ENCODE measurements around the gene LDB1.

LDB1 gene

GRCh38 chr10:102122450-102122849 is 2.3 kb upstream of the LDB1 start:
- Mint-ChIP-seq H3K36me3 (ENCODE audit: low read depth) (peaks cover 7% of the 10 kb centered on the region), H3K27me3 (no peaks in the 10 kb centered on the region), H3K4me3 (no peak overlapping the region), H3K4me1 (ENCODE audit: low read depth) (peaks cover 33% of the 10 kb centered on the region), H3K27ac (no peak overlapping the region), H3K9me3 (no peaks in the 10 kb centered on the region)
- DNase-seq, result no peak

GRCh38 chr10:102121739-102122372 is 1.7 kb upstream of the LDB1 start:
- Mint-ChIP-seq H3K27me3 (no peaks in the 10 kb centered on the region), H3K36me3 (ENCODE audit: low read depth) (peaks cover 7% of the 10 kb centered on the region), H3K4me3 (peak overlapping the region; percentile 82), H3K27ac (peak overlapping the region; percentile 47), H3K4me1 (ENCODE audit: low read depth) (peaks cover 38% of the 10 kb centered on the region), H3K9me3 (no peaks in the 10 kb centered on the region)
- DNase-seq, result no peak

- Mint-ChIP-seq H3K4me1 (ENCODE audit: low read depth) (peaks cover 45% of the 10 kb centered on the region), H3K27me3 (no peaks in the 10 kb centered on the region), H3K4me3 (peak overlapping the region; percentile 82), H3K27ac (peak overlapping the region; percentile 90), H3K36me3 (ENCODE audit: low read depth) (peaks cover 7% of the 10 kb centered on the region), H3K9me3 (no peaks in the 10 kb centered on the region)
- DNase-seq, result no peak
Observed at GRCh38 chr10:102120991-102121738, 997 bp upstream of the LDB1 start.

- DNase-seq, result peak; percentile 74
- peaks cover 11% of the 10 kb centered on the region for H3K36me3 Mint-ChIP-seq (ENCODE audit: low read depth)
Observed at GRCh38 chr10:102119417-102120141, 589 bp downstream of the LDB1 start.

GRCh38 chr10:102118867-102119266 is 1.3 kb downstream of the LDB1 start:
- Mint-ChIP-seq H3K27ac (peak overlapping the region; percentile 98), H3K27me3 (no peaks in the 10 kb centered on the region), H3K4me1 (ENCODE audit: low read depth) (peaks cover 58% of the 10 kb centered on the region), H3K9me3 (no peaks in the 10 kb centered on the region), H3K4me3 (peak overlapping the region; percentile 82), H3K36me3 (ENCODE audit: low read depth) (peaks cover 12% of the 10 kb centered on the region)
- peak; percentile 55 for DNase-seq

More at GRCh38 chr10:102119417-102120141, 589 bp downstream of the LDB1 start:
- peak overlapping the region; percentile 82 for H3K4me3 Mint-ChIP-seq
- H3K4me1 Mint-ChIP-seq (ENCODE audit: low read depth), result peaks cover 58% of the 10 kb centered on the region
- H3K27ac Mint-ChIP-seq, result peak overlapping the region; percentile 98
- H3K9me3 Mint-ChIP-seq, result no peaks in the 10 kb centered on the region
- H3K27me3 Mint-ChIP-seq, result no peaks in the 10 kb centered on the region

- H3K27ac Mint-ChIP-seq, result peak overlapping the region; percentile 98
Observed at GRCh38 chr10:102117391-102118159, 2.6 kb downstream of the LDB1 start.

GRCh38 chr10:102116656-102117055 is 3.5 kb downstream of the LDB1 start:
- peaks cover 69% of the 10 kb centered on the region for H3K4me1 Mint-ChIP-seq (ENCODE audit: low read depth)
- no peak for DNase-seq
- peaks cover 28% of the 10 kb centered on the region for H3K36me3 Mint-ChIP-seq (ENCODE audit: low read depth)
- H3K27me3 Mint-ChIP-seq, result no peaks in the 10 kb centered on the region
- H3K4me3 Mint-ChIP-seq, result peak overlapping the region; percentile 82
- H3K27ac Mint-ChIP-seq, result peak overlapping the region; percentile 98
- no peaks in the 10 kb centered on the region for H3K9me3 Mint-ChIP-seq

More at GRCh38 chr10:102117391-102118159, 2.6 kb downstream of the LDB1 start:
- Mint-ChIP-seq H3K27me3 (no peaks in the 10 kb centered on the region), H3K36me3 (ENCODE audit: low read depth) (peaks cover 24% of the 10 kb centered on the region), H3K9me3 (no peaks in the 10 kb centered on the region), H3K4me1 (ENCODE audit: low read depth) (peaks cover 66% of the 10 kb centered on the region), H3K4me3 (peak overlapping the region; percentile 82)
- DNase-seq, result peak; percentile 78

GRCh38 chr10:102115775-102116174 is 4.4 kb downstream of the LDB1 start:
- no peak for DNase-seq
- Mint-ChIP-seq H3K36me3 (ENCODE audit: low read depth) (peaks cover 37% of the 10 kb centered on the region), H3K27me3 (no peaks in the 10 kb centered on the region), H3K9me3 (no peaks in the 10 kb centered on the region), H3K4me1 (ENCODE audit: low read depth) (peaks cover 60% of the 10 kb centered on the region), H3K27ac (peak overlapping the region; percentile 98), H3K4me3 (peak overlapping the region; percentile 82)

- Mint-ChIP-seq H3K36me3 (ENCODE audit: low read depth) (peaks cover 44% of the 10 kb centered on the region), H3K27ac (peak overlapping the region; percentile 98), H3K27me3 (no peaks in the 10 kb centered on the region), H3K4me3 (peak overlapping the region; percentile 82), H3K9me3 (no peaks in the 10 kb centered on the region), H3K4me1 (ENCODE audit: low read depth) (peaks cover 60% of the 10 kb centered on the region)
- DNase-seq, result peak; percentile 90
Observed at GRCh38 chr10:102114861-102115618, 5.1 kb downstream of the LDB1 start.

- no peak for DNase-seq
Observed at GRCh38 chr10:102113956-102114857, 6.0 kb downstream of the LDB1 start.

GRCh38 chr10:102113261-102113955 is 6.8 kb downstream of the LDB1 start:
- peaks cover 51% of the 10 kb centered on the region for H3K4me1 Mint-ChIP-seq (ENCODE audit: low read depth)
- H3K27ac Mint-ChIP-seq, result peak overlapping the region; percentile 92
- no peaks in the 10 kb centered on the region for H3K27me3 Mint-ChIP-seq
- H3K36me3 Mint-ChIP-seq (ENCODE audit: low read depth), result peaks cover 54% of the 10 kb centered on the region
- H3K4me3 Mint-ChIP-seq, result peak overlapping the region; percentile 82
- no peak for DNase-seq
- no peaks in the 10 kb centered on the region for H3K9me3 Mint-ChIP-seq

More at GRCh38 chr10:102113956-102114857, 6.0 kb downstream of the LDB1 start:
- peak overlapping the region; percentile 82 for H3K4me3 Mint-ChIP-seq
- peaks cover 46% of the 10 kb centered on the region for H3K36me3 Mint-ChIP-seq (ENCODE audit: low read depth)
- H3K4me1 Mint-ChIP-seq (ENCODE audit: low read depth), result peaks cover 57% of the 10 kb centered on the region
- H3K9me3 Mint-ChIP-seq, result no peaks in the 10 kb centered on the region
- H3K27ac Mint-ChIP-seq, result peak overlapping the region; percentile 98
- no peaks in the 10 kb centered on the region for H3K27me3 Mint-ChIP-seq

GRCh38 chr10:102112210-102112817 is 7.9 kb downstream of the LDB1 start:
- Mint-ChIP-seq H3K4me3 (peak overlapping the region; percentile 82), H3K27me3 (no peaks in the 10 kb centered on the region), H3K36me3 (ENCODE audit: low read depth) (peaks cover 64% of the 10 kb centered on the region), H3K4me1 (ENCODE audit: low read depth) (peaks cover 41% of the 10 kb centered on the region), H3K9me3 (no peaks in the 10 kb centered on the region), H3K27ac (peak overlapping the region; percentile 92)
- DNase-seq, result no peak
